ENCODE results near the gene LIMCH1.

The LIMCH1 gene

GRCh38 chr4:41528512-41529205, 9.3 kb upstream of the LIMCH1 start:
- DNase-seq (ENCODE audit: low spot score) = no peak

DNA sequence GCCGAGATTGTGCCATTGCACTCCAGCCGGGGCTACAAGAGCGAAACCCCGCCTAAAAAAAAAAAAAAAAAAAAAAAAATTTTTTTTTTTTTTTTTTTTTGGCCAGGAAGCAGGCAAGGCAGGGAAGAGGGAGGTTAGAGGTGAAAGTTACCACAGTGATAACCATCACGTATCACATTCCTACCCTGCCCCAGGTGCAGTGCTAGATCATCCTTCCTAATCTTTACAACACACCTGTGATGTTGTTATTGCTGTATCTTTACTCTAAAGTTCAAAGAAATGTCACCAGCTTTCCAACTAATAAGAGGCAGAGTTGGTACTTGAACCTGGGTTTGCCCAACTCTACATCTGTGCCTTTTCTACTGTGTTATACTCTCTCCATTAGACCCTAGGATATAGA, 7.2 kb upstream of the LIMCH1 start:
- no peak for DNase-seq (ENCODE audit: low spot score)

GRCh38 chr4:41532336-41532735, 5.6 kb upstream of the LIMCH1 start:
- DNase-seq (ENCODE audit: low spot score) = no peak

DNA sequence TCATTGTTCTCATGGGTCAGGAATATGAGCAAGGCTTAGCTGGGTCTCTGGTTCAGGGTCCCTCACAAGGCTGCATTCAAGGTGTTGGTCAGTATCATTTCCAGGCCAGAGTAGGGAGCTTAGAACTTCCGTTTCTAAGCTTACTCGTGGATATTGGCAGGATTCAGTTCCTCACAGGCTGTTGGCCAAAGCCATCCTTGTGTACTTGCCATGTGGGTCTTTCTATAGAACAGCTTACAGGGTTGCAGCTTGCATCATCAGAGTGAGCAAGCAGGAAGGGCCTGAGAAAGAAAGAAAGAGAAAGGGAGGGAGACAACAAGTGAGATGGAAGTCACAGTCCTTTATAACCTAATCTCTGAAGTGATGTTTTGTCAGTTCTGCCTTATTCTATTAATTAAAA, 5.1 kb upstream of the LIMCH1 start:
- no peak for DNase-seq (ENCODE audit: low spot score)

DNA sequence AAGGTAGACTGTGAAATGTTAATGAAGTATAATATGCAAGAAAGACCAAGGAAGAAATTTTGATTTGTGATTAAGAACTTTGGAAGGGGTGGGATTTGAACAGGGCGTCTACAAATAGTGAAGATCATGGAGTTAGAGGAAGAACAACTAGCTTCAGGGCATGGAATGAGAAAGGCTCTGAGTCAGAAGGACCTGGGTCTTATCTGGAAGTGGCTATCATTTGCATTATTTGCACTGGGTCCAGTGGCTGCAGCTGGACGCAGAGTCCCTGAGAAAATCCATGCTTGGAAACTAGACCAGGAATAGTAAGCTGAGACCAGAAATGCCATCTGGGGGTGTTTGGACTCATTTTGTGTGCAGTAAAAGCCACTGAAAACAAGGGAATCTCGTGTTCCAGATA, 4.3 kb upstream of the LIMCH1 start:
- DNase-seq (ENCODE audit: low spot score) = no peak

DNA sequence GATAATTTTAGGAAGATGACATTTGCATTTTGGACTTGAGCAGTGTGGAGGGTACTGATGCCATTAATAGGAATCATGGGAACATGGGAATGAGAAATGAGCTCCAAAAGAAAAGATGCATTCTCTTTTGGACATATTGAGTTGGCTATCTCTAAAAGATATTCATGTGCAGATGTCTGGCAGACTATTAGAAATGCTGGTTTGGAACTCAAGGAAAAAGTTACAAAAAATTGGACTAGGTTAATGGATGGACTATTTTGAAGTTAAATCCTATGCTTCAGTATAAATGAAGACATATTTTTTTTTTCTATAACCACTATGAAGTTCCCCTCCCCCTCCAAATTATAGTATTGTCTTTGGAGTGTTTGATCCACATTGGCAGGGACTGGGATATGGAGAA, 3.6 kb upstream of the LIMCH1 start:
- DNase-seq (ENCODE audit: low spot score) = no peak

GRCh38 chr4:41535911-41536371, 2.0 kb upstream of the LIMCH1 start:
- no peak for DNase-seq (ENCODE audit: low spot score)

- DNase-seq (ENCODE audit: low spot score) = no peak
These were observed 566 bp upstream of the LIMCH1 start for GRCh38 chr4:41537292-41537890.

GRCh38 chr4:41538887-41539498, 1.0 kb downstream of the LIMCH1 start:
- DNase-seq (ENCODE audit: low spot score) = no peak

- no peak for DNase-seq (ENCODE audit: low spot score)
These were observed 1.8 kb downstream of the LIMCH1 start for GRCh38 chr4:41539711-41540110.

- no peak for DNase-seq (ENCODE audit: low spot score)
These were observed 2.7 kb downstream of the LIMCH1 start for GRCh38 chr4:41540687-41541086.

DNA sequence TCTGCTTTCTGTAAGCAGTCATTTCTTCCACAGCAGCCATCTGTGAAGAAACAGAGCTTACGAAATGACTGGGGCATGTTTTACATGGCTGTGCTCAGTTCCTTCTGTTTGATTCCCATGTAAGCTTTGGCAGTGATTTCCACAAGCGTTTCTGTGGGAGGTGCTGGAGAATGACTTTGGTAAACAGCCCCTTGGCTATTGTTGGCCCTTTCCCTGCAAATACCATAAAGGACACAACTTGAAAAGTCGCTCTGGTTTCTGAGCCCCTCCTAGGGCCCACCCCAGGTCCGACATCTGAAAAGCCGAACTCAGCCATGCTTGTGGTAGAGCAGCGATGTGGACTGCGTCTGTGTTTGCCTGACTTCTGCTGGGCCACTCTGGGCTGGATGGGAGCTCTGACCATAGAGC, 3.7 kb downstream of the LIMCH1 start:
- DNase-seq (ENCODE audit: low spot score) = no peak

GRCh38 chr4:41542526-41543275, 4.7 kb downstream of the LIMCH1 start:
- DNase-seq (ENCODE audit: low spot score) = no peak

GRCh38 chr4:41545238-41545637, 7.3 kb downstream of the LIMCH1 start:
- no peak for DNase-seq (ENCODE audit: low spot score)

GRCh38 chr4:41546638-41547037, 8.7 kb downstream of the LIMCH1 start:
- DNase-seq (ENCODE audit: low spot score) = no peak

DNA sequence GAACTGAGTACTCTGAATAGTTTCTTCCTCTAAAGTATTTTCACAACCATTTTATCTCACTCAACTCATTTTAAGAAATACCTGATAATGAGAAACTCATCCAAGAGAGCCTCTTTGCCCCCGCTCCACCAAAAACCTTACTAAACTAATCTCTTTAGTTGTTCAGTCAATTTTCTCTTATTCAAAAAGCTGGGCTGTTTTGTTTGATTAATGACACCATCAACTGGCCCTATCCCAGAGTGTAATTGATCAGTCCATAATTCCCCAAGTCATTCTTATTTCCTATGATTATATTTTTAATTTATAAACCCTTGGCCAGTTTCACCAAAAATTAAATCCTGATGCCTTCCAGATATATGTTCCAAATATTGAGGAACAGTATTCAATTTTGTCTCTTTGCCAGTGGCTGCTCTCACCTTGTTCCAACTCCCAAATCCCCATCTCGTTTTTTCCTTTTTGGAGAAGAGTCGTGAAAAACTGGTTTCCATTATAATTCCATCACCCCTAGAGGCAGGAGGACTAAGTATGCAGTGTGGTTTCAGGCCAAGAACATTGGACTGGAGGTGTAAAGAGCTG, 10.4 kb downstream of the LIMCH1 start:
- DNase-seq (ENCODE audit: low spot score) = no peak

DNA sequence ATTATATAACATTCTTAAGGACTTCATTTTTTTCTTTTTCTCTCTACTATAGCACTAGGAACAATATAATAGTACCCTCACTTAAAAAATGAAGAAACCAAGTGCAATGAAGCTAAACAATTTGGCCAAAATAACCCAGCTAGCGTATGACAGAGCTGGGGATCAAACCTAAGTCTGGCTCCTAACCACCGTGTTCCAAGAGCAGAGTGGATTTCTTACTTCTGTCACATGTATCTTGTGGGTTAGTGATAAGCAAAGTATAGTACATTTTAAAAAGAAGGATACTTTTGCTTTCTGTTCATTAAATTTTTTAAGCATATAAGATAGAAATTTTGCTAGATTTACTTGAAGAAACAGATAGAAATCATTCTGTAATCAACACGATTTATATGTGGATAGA, 11.5 kb downstream of the LIMCH1 start:
- DNase-seq (ENCODE audit: low spot score) = no peak

DNA sequence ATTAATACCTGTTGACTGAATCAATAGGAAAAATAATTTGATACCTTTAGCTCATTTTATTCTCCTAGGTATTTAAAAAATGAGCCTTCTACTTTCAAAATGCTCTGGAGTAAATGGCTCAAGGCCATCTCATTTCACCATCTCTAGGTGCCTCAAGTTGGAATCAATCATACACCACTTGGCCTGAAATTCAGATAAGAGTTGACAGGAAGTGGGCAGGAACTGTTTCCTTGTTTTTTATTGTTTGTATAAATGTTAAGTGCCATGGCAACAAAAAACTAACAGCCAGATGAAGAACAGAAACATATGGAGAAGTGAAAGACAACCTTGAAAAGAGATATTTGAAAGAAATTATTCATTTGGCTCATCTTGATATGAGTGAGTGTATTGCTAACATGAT, 12.4 kb downstream of the LIMCH1 start:
- no peak for DNase-seq (ENCODE audit: low spot score)

DNA sequence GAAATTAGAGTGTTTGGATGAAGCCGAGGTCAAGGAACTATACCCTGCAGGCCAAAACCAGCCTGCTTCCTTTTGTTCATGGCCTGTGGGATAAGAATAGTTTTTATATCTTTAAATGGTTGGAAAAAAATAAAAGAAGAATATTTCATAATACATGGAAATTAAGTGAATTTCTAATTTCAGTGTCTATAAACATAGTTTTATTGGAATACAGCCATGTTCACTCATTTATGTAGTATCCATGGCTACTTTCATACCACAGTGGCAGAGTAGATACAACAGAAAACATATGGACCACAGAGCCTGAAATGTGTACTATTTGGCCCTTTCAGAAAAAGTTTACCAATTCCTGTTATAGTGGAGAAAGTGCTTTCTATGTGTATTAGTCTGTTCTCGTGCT, 13.6 kb downstream of the LIMCH1 start:
- DNase-seq (ENCODE audit: low spot score) = no peak

GRCh38 chr4:41554905-41555304, 16.9 kb downstream of the LIMCH1 start:
- DNase-seq (ENCODE audit: low spot score) = no peak

- DNase-seq (ENCODE audit: low spot score) = no peak
These were observed 18.6 kb downstream of the LIMCH1 start for GRCh38 chr4:41556526-41556925.

GRCh38 chr4:41559940-41560516, 22.1 kb downstream of the LIMCH1 start:
- DNase-seq (ENCODE audit: low spot score) = no peak
